Upper lobe of left lung (tissue), 4 donors: ENCODE results near the gene OR10S1.

Source experiments
- CTCF ChIP-seq, 6 experiments: fragments of 450-650 bp in 4 of 6; fragments of 200-600 bp in 2 of 6; sonication (generic) in 2 of 6; IDR thresholded peaks; one replicate each; pipeline ENCODE4 v1.5.1; 2016 to 2019; ENCODE audit warnings: antibody characterized with exemption in 6 of 6
- POLR2A ChIP-seq, 4 donors: fragments of 450-650 bp; IDR thresholded peaks; one replicate each; pipeline ENCODE4 v1.5.1; 2016 to 2017; ENCODE audit warnings: antibody characterized with exemption in 4 of 4, mild to moderate bottlenecking in 2 of 4
- POLR2AphosphoS5 ChIP-seq, 2 donors: sonication (generic); formaldehyde crosslinking; IDR thresholded peaks; one replicate each; pipeline ENCODE4 v1.5.1; 2017; ENCODE audit warnings: antibody characterized with exemption in 2 of 2

GRCh38 chr11:123956752-123957151 is 20.8 kb downstream of the OR10S1 start:
- TF ChIP-seq CTCF (IDR thresholded peaks at IDR 0.05) = no peak
- no peak for TF ChIP-seq POLR2AphosphoS5 (IDR thresholded peaks at IDR 0.05)
- no peak for TF ChIP-seq POLR2A (IDR thresholded peaks at IDR 0.05)
